Panc1 (cell line): Measurements from ENCODE around the gene TANK. TPM values are rescaled to one million over a fixed set of nuclear protein-coding genes. Genes with fewer than 3 reads are reported as not detected.

Experiments
- ATAC-seq: fragments of 200-7000 bp; cut with Tn5 transposase; 2 replicates; pipeline ENCODE4 v1.9.1; 2020; ENCODE audit warnings: mild to moderate bottlenecking, moderate library complexity
- Bru-seq: library from RNA; stranded (reverse); fragments of 400-500 nt; gene quantifications from one replicate; lab custom pipeline; 2021; lab: Mats Ljungman, UMichigan
- BruChase-seq, 2 experiments: library from RNA; stranded (reverse); fragments of 400-500 nt; gene quantifications; one replicate each; lab custom pipeline; 2021; lab: Mats Ljungman, UMichigan
- BruUV-seq: library from RNA; stranded (reverse); fragments of 400-500 nt; replicated peaks from 2 replicates; lab custom pipeline; 2021; lab: Mats Ljungman, UMichigan
- CTCF ChIA-PET: fragments of 300-600 bp; sonication (Branson Sonifier 250); formaldehyde crosslinking; loops from one replicate; lab custom pipeline; 2022; ENCODE audit warnings: antibody characterized with exemption; lab: Charles Lee
- POLR2A ChIA-PET: fragments of 300-600 bp; sonication (Branson Sonifier 250); formaldehyde crosslinking; loops from one replicate; lab custom pipeline; 2022; ENCODE audit warnings: antibody characterized with exemption; lab: Charles Lee
- DNase-seq: peaks from one replicate; pipeline ENCODE4 v3.0.0-alpha.2; 2010; ENCODE audit warnings: low read depth, low spot score
- H3K27ac ChIP-seq: 2 replicates; pipeline ENCODE4 v1.5.1; 2011; ENCODE audit warnings: mild to moderate bottlenecking, low read length, inconsistent platforms
- H3K27me3 ChIP-seq: fragments of 200-500 bp; sonication (Bioruptor generic); 2 replicates; pipeline ENCODE4 v1.6.0; 2014; ENCODE audit warnings: low read length, inconsistent platforms; ENCODE audit not compliant: control insufficient read depth, insufficient read depth
- H3K36me3 ChIP-seq: fragments of 200-500 bp; sonication (Bioruptor generic); 2 replicates; pipeline ENCODE4 v1.5.1; 2014; ENCODE audit warnings: inconsistent platforms, mild to moderate bottlenecking, low read length, moderate library complexity; ENCODE audit not compliant: control insufficient read depth, insufficient read depth
- H3K4me1 ChIP-seq: 2 replicates; pipeline ENCODE4 v1.5.1; 2011; ENCODE audit warnings: inconsistent platforms, mild to moderate bottlenecking, low read length, moderate library complexity; ENCODE audit not compliant: control insufficient read depth, insufficient read depth
- H3K4me3 ChIP-seq, 2 experiments: 2 replicates each; pipeline ENCODE4 v1.5.1; 2011 to 2012; ENCODE audit warnings: low read depth in 2 of 2, low read length in 2 of 2, mild to moderate bottlenecking in 2 of 2, inconsistent platforms in 1 of 2, moderate library complexity in 1 of 2
- H3K9me3 ChIP-seq: fragments of 200-500 bp; sonication (Bioruptor generic); 2 replicates; pipeline ENCODE4 v1.5.1; 2014; ENCODE audit warnings: low read depth, mild to moderate bottlenecking, inconsistent platforms, low read length, moderate library complexity; ENCODE audit not compliant: control insufficient read depth, insufficient read depth
- POLR2AphosphoS5 ChIP-seq: IDR thresholded peaks from 2 replicates; pipeline ENCODE4 v1.6.1; 2012; ENCODE audit warnings: mild to moderate bottlenecking, low read depth, low read length, moderate library complexity
- SIN3A ChIP-seq: IDR thresholded peaks from 2 replicates; pipeline ENCODE4 v1.6.1; 2012; ENCODE audit warnings: low read depth, mild to moderate bottlenecking, low read length, moderate library complexity, borderline replicate concordance; ENCODE audit not compliant: insufficient read depth
- TCF7L2 ChIP-seq: IDR thresholded peaks from 2 replicates; pipeline ENCODE4 v1.6.1; 2011; ENCODE audit warnings: mild to moderate bottlenecking, low read depth, low read length, inconsistent platforms
- in situ Hi-C: cut with HindIII; loops from 2 replicates; pipeline ENCODE4 v1.10.0; 2016; ENCODE audit warnings: low sequenced_read_pairs, low pct_unique_long_range_greater_than_20kb
- intact Hi-C: fragments of 100-400 bp; cut with micrococcal nuclease; formaldehyde crosslinking; loops from one replicate; pipeline ENCODE4 v1.10.0; 2022; ENCODE audit not compliant: unreplicated experiment
- long read RNA-seq: library from polyadenylated mRNA; unstranded; transcript quantifications from one replicate; pipeline ENCODE4 v2.0.0, GENCODE V29; 2021; ENCODE audit not compliant: unreplicated experiment
- polyA plus RNA-seq: library from polyadenylated mRNA; unstranded; fragments of >200 nt; gene quantifications from one replicate; pipeline ENCODE4 v1.2.1, GENCODE V29; 2012; ENCODE audit warnings: missing spikeins; ENCODE audit not compliant: insufficient read length
- total RNA-seq: library from RNA; stranded (reverse); gene quantifications from one replicate; pipeline ENCODE4 v1.2.1, GENCODE V29; 2021; ENCODE audit not compliant: unreplicated experiment
- TF ChIP-seq, protein P1 (sequence below), 2 experiments: IDR thresholded peaks; 2 replicates each; pipeline ENCODE4 v1.6.1; 2011 to 2012; ENCODE audit warnings: low read depth in 2 of 2, control low read depth in 1 of 2, low read length in 1 of 2, mild to moderate bottlenecking in 1 of 2, moderate library complexity in 1 of 2; ENCODE audit not compliant: insufficient read depth in 1 of 2
- TF ChIP-seq, protein P2 (sequence below): fragments of 450-650 bp; IDR thresholded peaks from 2 replicates; pipeline ENCODE4 v1.5.1; 2017; ENCODE audit warnings: mild to moderate bottlenecking

TANK gene, protein sequence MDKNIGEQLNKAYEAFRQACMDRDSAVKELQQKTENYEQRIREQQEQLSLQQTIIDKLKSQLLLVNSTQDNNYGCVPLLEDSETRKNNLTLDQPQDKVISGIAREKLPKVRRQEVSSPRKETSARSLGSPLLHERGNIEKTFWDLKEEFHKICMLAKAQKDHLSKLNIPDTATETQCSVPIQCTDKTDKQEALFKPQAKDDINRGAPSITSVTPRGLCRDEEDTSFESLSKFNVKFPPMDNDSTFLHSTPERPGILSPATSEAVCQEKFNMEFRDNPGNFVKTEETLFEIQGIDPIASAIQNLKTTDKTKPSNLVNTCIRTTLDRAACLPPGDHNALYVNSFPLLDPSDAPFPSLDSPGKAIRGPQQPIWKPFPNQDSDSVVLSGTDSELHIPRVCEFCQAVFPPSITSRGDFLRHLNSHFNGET
- total RNA-seq (36.0 TPM), Bru-seq, nascent RNA (percentile 86 among the genes with signal in this experiment), BruChase-seq, experiment 1, labeled RNA remaining after a 2-hour chase (percentile 75 among the genes with signal in this experiment), BruChase-seq, experiment 2, labeled RNA remaining after a 6-hour chase (percentile 68 among the genes with signal in this experiment)
- polyA plus RNA-seq: 22.0 TPM
- long read RNA-seq, transcript TANK-202 (8 exons, 2,171 nt): major isoform, 28 of 59 reads
- long read RNA-seq, transcript TANK-201 (8 exons, 2,152 nt): minor isoform, 6 of 59 reads
- long read RNA-seq, partial matches to known transcripts: 5 of 59 reads
- long read RNA-seq, other reads (novel, unspliced or antisense): 19 of 59 reads

DNA sequence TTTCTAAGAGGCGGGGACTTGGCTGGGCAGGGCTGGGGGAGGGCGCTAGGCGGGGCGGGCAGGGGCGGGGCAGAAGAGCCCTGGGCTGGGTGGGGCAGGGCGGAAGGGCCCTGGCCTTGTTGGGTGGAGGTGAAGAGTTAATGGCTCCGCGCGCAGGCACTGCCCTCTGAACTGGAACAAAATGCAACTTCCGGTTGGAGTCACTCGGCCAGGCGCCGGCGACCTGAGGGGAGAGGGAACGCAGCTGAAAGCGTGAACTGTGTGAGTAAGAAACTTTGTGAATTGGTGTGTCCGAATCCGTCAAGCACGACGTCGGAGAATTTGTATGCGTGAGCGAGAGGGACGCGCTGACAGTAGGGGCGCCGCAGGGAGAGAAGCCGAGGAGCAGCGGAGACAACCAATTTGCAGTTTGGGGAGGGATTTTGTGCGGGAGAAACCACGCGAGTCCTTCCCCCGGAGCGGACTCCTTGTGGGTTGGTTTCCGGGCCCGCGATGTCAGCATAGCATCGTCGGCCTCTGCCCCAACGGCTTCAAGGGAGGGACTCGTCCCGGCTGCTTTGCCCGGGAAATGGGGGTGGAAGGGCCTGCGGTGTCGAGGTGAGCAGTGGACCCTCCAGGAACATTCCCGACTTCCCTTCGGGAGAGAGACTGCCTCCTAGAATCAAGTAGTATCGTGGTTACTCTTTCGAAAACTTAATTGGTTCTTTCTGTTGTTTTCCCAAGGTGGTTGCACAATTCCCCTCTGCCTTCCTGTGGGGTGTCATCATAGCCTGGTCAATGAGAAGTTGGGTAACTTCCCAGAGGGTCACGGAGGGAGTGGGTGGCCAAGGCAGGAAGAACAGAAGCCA lies at the start of gene TANK:
TANK (plus strand) TSS at position 203 of the 848 bp plus-strand sequence. CDS start 19,235 bp downstream, outside the sequence.
- intact Hi-C loops: no loop called here
- no peaks in the 10 kb centered on the region for H3K27me3 ChIP-seq
- POLR2A ChIA-PET: no interaction called here
- no peaks in the 10 kb centered on the region for H3K9me3 ChIP-seq
- DNase-seq: peak; percentile 85
- peak; percentile 99 for ATAC-seq
- TF ChIP-seq POLR2AphosphoS5 (peak; percentile 86), TCF7L2 (no peak), SIN3A (peak; percentile 24; the same call in 1 of the 2 replicates)
- TF ChIP-seq, protein P1, sequence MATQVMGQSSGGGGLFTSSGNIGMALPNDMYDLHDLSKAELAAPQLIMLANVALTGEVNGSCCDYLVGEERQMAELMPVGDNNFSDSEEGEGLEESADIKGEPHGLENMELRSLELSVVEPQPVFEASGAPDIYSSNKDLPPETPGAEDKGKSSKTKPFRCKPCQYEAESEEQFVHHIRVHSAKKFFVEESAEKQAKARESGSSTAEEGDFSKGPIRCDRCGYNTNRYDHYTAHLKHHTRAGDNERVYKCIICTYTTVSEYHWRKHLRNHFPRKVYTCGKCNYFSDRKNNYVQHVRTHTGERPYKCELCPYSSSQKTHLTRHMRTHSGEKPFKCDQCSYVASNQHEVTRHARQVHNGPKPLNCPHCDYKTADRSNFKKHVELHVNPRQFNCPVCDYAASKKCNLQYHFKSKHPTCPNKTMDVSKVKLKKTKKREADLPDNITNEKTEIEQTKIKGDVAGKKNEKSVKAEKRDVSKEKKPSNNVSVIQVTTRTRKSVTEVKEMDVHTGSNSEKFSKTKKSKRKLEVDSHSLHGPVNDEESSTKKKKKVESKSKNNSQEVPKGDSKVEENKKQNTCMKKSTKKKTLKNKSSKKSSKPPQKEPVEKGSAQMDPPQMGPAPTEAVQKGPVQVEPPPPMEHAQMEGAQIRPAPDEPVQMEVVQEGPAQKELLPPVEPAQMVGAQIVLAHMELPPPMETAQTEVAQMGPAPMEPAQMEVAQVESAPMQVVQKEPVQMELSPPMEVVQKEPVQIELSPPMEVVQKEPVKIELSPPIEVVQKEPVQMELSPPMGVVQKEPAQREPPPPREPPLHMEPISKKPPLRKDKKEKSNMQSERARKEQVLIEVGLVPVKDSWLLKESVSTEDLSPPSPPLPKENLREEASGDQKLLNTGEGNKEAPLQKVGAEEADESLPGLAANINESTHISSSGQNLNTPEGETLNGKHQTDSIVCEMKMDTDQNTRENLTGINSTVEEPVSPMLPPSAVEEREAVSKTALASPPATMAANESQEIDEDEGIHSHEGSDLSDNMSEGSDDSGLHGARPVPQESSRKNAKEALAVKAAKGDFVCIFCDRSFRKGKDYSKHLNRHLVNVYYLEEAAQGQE (IDR thresholded peaks at IDR 0.05; ENCODE audit: insufficient read depth in 1 of 2, low read depth in 2 of 2, low read length in 1 of 2): peak; percentile 24 to 50; a peak in 2 of 4 replicates
- TF ChIP-seq, protein P2, sequence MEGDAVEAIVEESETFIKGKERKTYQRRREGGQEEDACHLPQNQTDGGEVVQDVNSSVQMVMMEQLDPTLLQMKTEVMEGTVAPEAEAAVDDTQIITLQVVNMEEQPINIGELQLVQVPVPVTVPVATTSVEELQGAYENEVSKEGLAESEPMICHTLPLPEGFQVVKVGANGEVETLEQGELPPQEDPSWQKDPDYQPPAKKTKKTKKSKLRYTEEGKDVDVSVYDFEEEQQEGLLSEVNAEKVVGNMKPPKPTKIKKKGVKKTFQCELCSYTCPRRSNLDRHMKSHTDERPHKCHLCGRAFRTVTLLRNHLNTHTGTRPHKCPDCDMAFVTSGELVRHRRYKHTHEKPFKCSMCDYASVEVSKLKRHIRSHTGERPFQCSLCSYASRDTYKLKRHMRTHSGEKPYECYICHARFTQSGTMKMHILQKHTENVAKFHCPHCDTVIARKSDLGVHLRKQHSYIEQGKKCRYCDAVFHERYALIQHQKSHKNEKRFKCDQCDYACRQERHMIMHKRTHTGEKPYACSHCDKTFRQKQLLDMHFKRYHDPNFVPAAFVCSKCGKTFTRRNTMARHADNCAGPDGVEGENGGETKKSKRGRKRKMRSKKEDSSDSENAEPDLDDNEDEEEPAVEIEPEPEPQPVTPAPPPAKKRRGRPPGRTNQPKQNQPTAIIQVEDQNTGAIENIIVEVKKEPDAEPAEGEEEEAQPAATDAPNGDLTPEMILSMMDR: no peak
- H3K4me1 ChIP-seq: peaks cover 24% of the 10 kb centered on the region
- CTCF ChIA-PET: no interaction called here
- peak within 1 kb of the TSS; percentile 98 for H3K27ac ChIP-seq
- no TSS peak for BruUV-seq
- H3K36me3 ChIP-seq: peaks cover 27% of the 10 kb centered on the region
- peak within 1 kb of the TSS; percentile 94 to 99 for H3K4me3 ChIP-seq
- in situ Hi-C loops: no loop called here

DNA sequence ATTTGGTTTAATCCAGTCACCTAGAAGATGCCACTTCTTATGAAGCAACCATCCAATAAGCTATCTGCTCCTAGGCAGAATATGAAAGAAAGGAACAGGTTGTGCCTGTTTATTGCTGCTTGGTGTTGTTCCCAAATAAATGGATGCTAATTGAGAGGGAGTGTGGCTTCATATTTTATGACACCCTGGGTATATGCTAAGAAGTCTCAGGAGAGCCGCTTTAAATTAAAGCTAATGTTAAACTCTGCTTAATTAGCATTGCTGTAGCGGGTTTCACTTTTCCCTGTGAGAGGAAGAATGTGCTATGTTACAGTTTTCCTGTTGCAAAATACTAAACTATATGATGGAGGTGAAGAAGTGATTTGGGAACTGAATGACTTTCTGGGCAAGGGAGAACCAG lies 48.7 kb upstream of the TANK start:
- no peaks in the 10 kb centered on the region for H3K9me3 ChIP-seq
- ATAC-seq (no peak), DNase-seq (no peak)
- no peaks in the 10 kb centered on the region for H3K27me3 ChIP-seq
- no peak overlapping the region for H3K27ac ChIP-seq
- no peaks in the 10 kb centered on the region for H3K4me1 ChIP-seq
- ChIA-PET POLR2A (no interaction called here), CTCF (no interaction called here)
- H3K4me3 ChIP-seq: no peak overlapping the region
- H3K36me3 ChIP-seq: no peaks in the 10 kb centered on the region
- intact Hi-C loops: no loop called here
- in situ Hi-C loops: no loop called here
- no TSS peak for BruUV-seq
- TF ChIP-seq, protein P1 (IDR thresholded peaks at IDR 0.05; ENCODE audit: insufficient read depth in 1 of 2, low read depth in 2 of 2, low read length in 1 of 2): no peak
- no peak for TF ChIP-seq POLR2AphosphoS5
- TF ChIP-seq, protein P2: no peak
- TF ChIP-seq SIN3A: no peak
- no peak for TF ChIP-seq TCF7L2
